H1 (cell line): ENCODE measurements around the gene DENND4A. TPM values are rescaled to one million over a fixed set of nuclear protein-coding genes. Genes with fewer than 3 reads are reported as not detected.

ENCODE experiments used
- CTCF ChIA-PET: fragments of 300-600 bp; sonication (Branson Sonifier 250); formaldehyde crosslinking; loops from one replicate; lab custom pipeline; 2021; ENCODE audit not compliant: partially characterized antibody; lab: Charles Lee
- POLR2A ChIA-PET: fragments of 300-600 bp; sonication (Branson Sonifier 250); formaldehyde crosslinking; loops from one replicate; lab custom pipeline; 2021; ENCODE audit warnings: inconsistent platforms; ENCODE audit not compliant: partially characterized antibody; lab: Charles Lee
- DNase-seq, 2 experiments: peaks; one replicate each; pipeline versions ENCODE4 v3.0.0 to v3.0.0-alpha.2; 2010 to 2022; ENCODE audit warnings: low spot score in 2 of 2, low read depth in 1 of 2, mixed read lengths in 1 of 2
- FAIRE-seq: peaks from 2 replicates; lab custom pipeline; 2011; peaks lifted over from hg19 to GRCh38; lab: Jason Lieb, UNC
- H2AFZ ChIP-seq: 2 replicates; pipeline ENCODE4 v1.8.1; 2012; ENCODE audit warnings: low read length, inconsistent platforms
- H2AK5ac ChIP-seq: 2 replicates; pipeline ENCODE4 v1.6.1; 2013; ENCODE audit warnings: low read depth, low read length
- H2BK120ac ChIP-seq: replicated peaks from 2 replicates; pipeline ENCODE3; 2013; ENCODE audit warnings: low read depth, low read length, inconsistent platforms
- H2BK12ac ChIP-seq: 2 replicates; pipeline ENCODE4 v1.6.1; 2013; ENCODE audit warnings: low read depth, low read length
- H2BK15ac ChIP-seq: 2 replicates; pipeline ENCODE4 v1.6.1; 2013; ENCODE audit warnings: low read length
- H2BK20ac ChIP-seq: 2 replicates; pipeline ENCODE4 v1.6.1; 2013; ENCODE audit warnings: low read length
- H2BK5ac ChIP-seq: 2 replicates; pipeline ENCODE4 v1.6.1; 2013; ENCODE audit warnings: low read depth, low read length
- H3K14ac ChIP-seq: 2 replicates; pipeline ENCODE4 v1.6.1; 2013; ENCODE audit warnings: inconsistent platforms; ENCODE audit not compliant: insufficient read length
- H3K18ac ChIP-seq: 2 replicates; pipeline ENCODE4 v1.6.1; 2013; ENCODE audit warnings: low read length; ENCODE audit errors: extremely low read depth
- H3K23ac ChIP-seq: 2 replicates; pipeline ENCODE4 v1.6.1; 2013; ENCODE audit warnings: inconsistent platforms; ENCODE audit not compliant: insufficient read length
- H3K23me2 ChIP-seq: 2 replicates; pipeline ENCODE4 v1.6.1; 2013; ENCODE audit warnings: low read depth, low read length
- H3K27ac ChIP-seq: 2 replicates; pipeline ENCODE4 v1.6.1; 2011; ENCODE audit warnings: low read depth, low read length, inconsistent platforms
- H3K27me3 ChIP-seq, 4 experiments: replicated peaks in 1 of 4; 1 replicate in 1 of 4; 2 replicates in 3 of 4; pipeline versions ENCODE4 v1.6.1 to v1.8.1; 2011 to 2013; ENCODE audit warnings: low read length in 3 of 4, mild to moderate bottlenecking in 3 of 4, inconsistent platforms in 2 of 4, mixed read lengths in 2 of 4, moderate library complexity in 1 of 4; ENCODE audit not compliant: control insufficient read depth in 3 of 4, insufficient read depth in 3 of 4; ENCODE audit errors: extremely low read depth in 1 of 4
- H3K36me3 ChIP-seq, 4 experiments: 2 replicates each; pipeline versions ENCODE4 v1.6.1 to v1.8.1; 2011 to 2013; ENCODE audit warnings: mild to moderate bottlenecking in 4 of 4, low read length in 3 of 4, moderate library complexity in 2 of 4, control low read depth in 1 of 4, inconsistent platforms in 1 of 4; ENCODE audit not compliant: insufficient read depth in 4 of 4, control insufficient read depth in 2 of 4
- H3K4ac ChIP-seq: replicated peaks from 2 replicates; pipeline ENCODE3; 2013; ENCODE audit warnings: low read length, low read depth, mixed read lengths, inconsistent platforms; ENCODE audit not compliant: insufficient read length
- H3K4me1 ChIP-seq, 4 experiments: replicated peaks in 1 of 4; 1 replicate in 1 of 4; 2 replicates in 3 of 4; pipeline versions ENCODE4 v1.6.1 to v1.8.1; 2011 to 2013; ENCODE audit warnings: low read length in 3 of 4, inconsistent platforms in 2 of 4, mixed read lengths in 1 of 4; ENCODE audit not compliant: insufficient read depth in 4 of 4, control insufficient read depth in 3 of 4
- H3K4me2 ChIP-seq, 2 experiments: 2 replicates each; pipeline versions ENCODE4 v1.6.1 to v1.8.1; 2011 to 2013; ENCODE audit warnings: low read depth in 2 of 2, low read length in 2 of 2, control low read depth in 1 of 2, inconsistent platforms in 1 of 2, mild to moderate bottlenecking in 1 of 2; ENCODE audit not compliant: insufficient read depth in 1 of 2
- H3K4me3 ChIP-seq, 4 experiments: fragments of 200-600, 300-600 bp in 1 of 4; sonication (generic), shearing (Covaris generic), sonication (Bioruptor Twin) in 1 of 4; 2 replicates each; pipeline versions ENCODE4 v1.5.1 to v1.8.1; 2011 to 2016; ENCODE audit warnings: low read length in 4 of 4, low read depth in 3 of 4, control low read depth in 2 of 4, inconsistent platforms in 2 of 4, mild to moderate bottlenecking in 2 of 4, mixed read lengths in 1 of 4, moderate library complexity in 1 of 4; ENCODE audit not compliant: insufficient read depth in 2 of 4; ENCODE audit errors: extremely low read depth in 1 of 4
- H3K56ac ChIP-seq: replicated peaks from 2 replicates; pipeline ENCODE3; 2013; ENCODE audit warnings: low read depth, mild to moderate bottlenecking, mixed read lengths, low read length, inconsistent platforms; ENCODE audit not compliant: insufficient read length
- H3K79me1 ChIP-seq: 2 replicates; pipeline ENCODE4 v1.6.1; 2013; ENCODE audit warnings: low read depth, low read length, control low read depth
- H3K79me2 ChIP-seq, 2 experiments: 2 replicates each; pipeline versions ENCODE4 v1.6.1 to v1.8.1; 2012 to 2013; ENCODE audit warnings: low read length in 2 of 2, mild to moderate bottlenecking in 2 of 2, inconsistent platforms in 1 of 2; ENCODE audit not compliant: insufficient read depth in 2 of 2, control insufficient read depth in 1 of 2
- H3K9ac ChIP-seq, 4 experiments: replicated peaks in 1 of 4; 1 replicate in 1 of 4; 2 replicates in 3 of 4; pipeline versions ENCODE4 v1.6.1 to v1.8.1; 2011 to 2013; ENCODE audit warnings: low read depth in 3 of 4, low read length in 3 of 4, control low read depth in 2 of 4, mild to moderate bottlenecking in 2 of 4, moderate library complexity in 2 of 4, inconsistent platforms in 1 of 4; ENCODE audit errors: extremely low read depth in 1 of 4
- H3K9me3 ChIP-seq, 2 experiments: 2 replicates each; pipeline versions ENCODE4 v1.6.1 to v1.8.1; 2012 to 2013; ENCODE audit warnings: mild to moderate bottlenecking in 2 of 2, moderate library complexity in 2 of 2, control low read depth in 1 of 2, inconsistent platforms in 1 of 2, low read depth in 1 of 2, low read length in 1 of 2, mixed read lengths in 1 of 2; ENCODE audit not compliant: insufficient read depth in 2 of 2
- H4K20me1 ChIP-seq, 2 experiments: replicated peaks in 1 of 2; 2 replicates each; pipeline versions ENCODE3 to v1.8.1; 2011 to 2013; ENCODE audit warnings: inconsistent platforms in 2 of 2, low read length in 2 of 2, mild to moderate bottlenecking in 1 of 2; ENCODE audit not compliant: insufficient read depth in 2 of 2, control insufficient read depth in 1 of 2
- H4K5ac ChIP-seq: 2 replicates; pipeline ENCODE4 v1.6.1; 2013; ENCODE audit warnings: low read length, low read depth, mixed read lengths, inconsistent platforms; ENCODE audit not compliant: insufficient read length
- H4K8ac ChIP-seq: 2 replicates; pipeline ENCODE4 v1.8.0; 2013; ENCODE audit warnings: mild to moderate bottlenecking, moderate library complexity, low read length, inconsistent platforms; ENCODE audit not compliant: insufficient read depth; ENCODE audit errors: extremely low read depth
- H4K91ac ChIP-seq: replicated peaks from 2 replicates; pipeline ENCODE3; 2013; ENCODE audit warnings: low read length, mixed read lengths, inconsistent platforms; ENCODE audit not compliant: insufficient read length
- BACH1 ChIP-seq: IDR thresholded peaks from 2 replicates; pipeline ENCODE4 v1.6.1; 2012; ENCODE audit warnings: low read length, improper control_type of control experiment
- CBX5 ChIP-seq: fragments of 300-800, 300-1000 bp; sonication (generic); IDR thresholded peaks from 2 replicates; pipeline ENCODE4 v1.7.1; 2016; ENCODE audit warnings: antibody characterized with exemption, low read length, low read depth
- CEBPB ChIP-seq: IDR thresholded peaks from 2 replicates; pipeline ENCODE4 v1.6.1; 2012; ENCODE audit warnings: low read depth, low read length
- FOSL1 ChIP-seq: IDR thresholded peaks from 2 replicates; pipeline ENCODE4 v1.6.1; 2011; ENCODE audit warnings: mild to moderate bottlenecking, low read depth, low read length, moderate library complexity; ENCODE audit not compliant: insufficient read depth
- HDAC6 ChIP-seq: IDR thresholded peaks from one replicate; pipeline ENCODE4 v1.7.1; 2012; ENCODE audit warnings: low read depth, mild to moderate bottlenecking, inconsistent platforms, low read length, moderate library complexity
- KDM1A ChIP-seq: fragments of 200-600, 300-600 bp; sonication (generic); IDR thresholded peaks from 2 replicates; pipeline ENCODE4 v1.7.1; 2016; ENCODE audit warnings: mild to moderate bottlenecking, low read length, borderline replicate concordance
- PHF8 ChIP-seq: fragments of 200-600 bp; sonication (generic); conservative IDR thresholded peaks from 2 replicates; pipeline ENCODE4 v1.7.1; 2012; ENCODE audit warnings: low read depth, mild to moderate bottlenecking, inconsistent platforms, low read length, moderate library complexity
- RFX5 ChIP-seq: IDR thresholded peaks from 2 replicates; pipeline ENCODE4 v1.6.1; 2011; ENCODE audit warnings: low read depth, low read length, improper control_type of control experiment, borderline replicate concordance
- SIRT6 ChIP-seq: IDR thresholded peaks from one replicate; pipeline ENCODE4 v1.7.1; 2012; ENCODE audit warnings: low read length, inconsistent platforms
- SP2 ChIP-seq: IDR thresholded peaks from 2 replicates; pipeline ENCODE4 v1.6.1; 2012; ENCODE audit warnings: mild to moderate bottlenecking, low read length, inconsistent platforms
- SP4 ChIP-seq: IDR thresholded peaks from 2 replicates; pipeline ENCODE4 v1.6.1; 2012; ENCODE audit warnings: low read length, inconsistent platforms
- TEAD4 ChIP-seq: IDR thresholded peaks from 2 replicates; pipeline ENCODE4 v1.6.1; 2012; ENCODE audit warnings: low read depth, low read length, inconsistent platforms, mixed read lengths
- WGBS, 2 experiments: shearing (Covaris generic) in 1 of 2; methylation state at CpG; one replicate each; pipeline versions ENCODE4 v1.1.6 to v1.1.7; 2013 to 2015; ENCODE audit warnings: low lambda C conversion rate in 2 of 2, mixed read lengths in 2 of 2, inconsistent platforms in 1 of 2, low coverage in 1 of 2, missing lambda C conversion rate in 1 of 2; ENCODE audit not compliant: insufficient replicate concordance in 2 of 2, insufficient coverage in 1 of 2, insufficient read length in 1 of 2; ENCODE audit errors: extremely low coverage in 1 of 2, missing lambda C conversion rate in 1 of 2; 5-methylcytosine and 5-hydroxymethylcytosine counted together
- polyA plus RNA-seq, 7 experiments: library from polyadenylated mRNA; depleted of rRNA in 3 of 7; stranded (reverse) in 5 of 7; unstranded in 2 of 7; fragments of >200 nt in 5 of 7; fragments of 200-250 nt in 2 of 7; gene quantifications; 1 replicate in 5 of 7; 2 replicates in 1 of 7; 4 replicates in 1 of 7; pipeline versions ENCODE4 v1.2.1 to v1.2.3, GENCODE V29; 2011 to 2013; ENCODE audit warnings: missing spikeins in 2 of 7, mixed read lengths in 2 of 7
- total RNA-seq: library from RNA; stranded (reverse); fragmentation: NEBNext Ultra II Directional; extraction: Animal tissue kit (Norgen Biotek cat#: 25700); gene quantifications from 2 replicates; pipeline ENCODE4 v1.2.1, GENCODE V29; 2021
- TF ChIP-seq, protein P1 (sequence below), 3 experiments: IDR thresholded peaks; 1 replicate in 2 of 3; 2 replicates in 1 of 3; pipeline versions ENCODE4 v1.5.1 to v1.6.1; 2011; ENCODE audit warnings: low read length in 3 of 3, mild to moderate bottlenecking in 3 of 3, inconsistent platforms in 2 of 3, low read depth in 1 of 3, moderate library complexity in 1 of 3; ENCODE audit not compliant: insufficient read depth in 1 of 3; ENCODE audit errors: control extremely low read depth in 1 of 3

Gene DENND4A
- total and polyA plus RNA-seq, 2 of the 8 experiments (the other 6 are each of a cell fraction or from before 2014, with no cell fraction given) = 1.3 to 4.7 TPM

- Histone ChIP-seq H4K5ac (no peak overlapping the region), H3K27ac (no peak overlapping the region), H3K36me3 (no peaks in the 10 kb centered on the region), H3K4me3 (no peak overlapping the region), H4K8ac (no peak overlapping the region), H3K4me2 (no peak overlapping the region), H2BK20ac (no peak overlapping the region), H3K14ac (no peak overlapping the region), H2AFZ (no peak overlapping the region), H3K27me3 (no peaks in the 10 kb centered on the region), H3K23ac (no peak overlapping the region), H3K9ac (no peak overlapping the region), H2AK5ac (no peak overlapping the region), H3K23me2 (no peaks in the 10 kb centered on the region), H3K4ac (no peak overlapping the region), H4K20me1 (no peaks in the 10 kb centered on the region), H2BK5ac (no peak overlapping the region), H4K91ac (no peak overlapping the region), H3K9me3 (no peaks in the 10 kb centered on the region), H3K4me1 (peaks cover 0 to 4% (median under 1%) of the 10 kb centered on the region in 4 experiments; a peak in 1 of 7 replicates), H2BK12ac (no peak overlapping the region), H3K18ac (no peak overlapping the region), H3K79me1 (no peaks in the 10 kb centered on the region), H2BK15ac (no peak overlapping the region), H3K79me2 (no peaks in the 10 kb centered on the region), H3K56ac (no peak overlapping the region), H2BK120ac (no peak overlapping the region)
- WGBS, 2 experiments = 93% methylated on average over 5 of the region's 5 CpGs; no CpG with 5 or more reads in 1 of the 2 experiments
- CTCF ChIA-PET = interaction anchor here (0.8 to 5.3 kb wide), 3 partner anchors 8 to 20 kb away, joined by 3 to 26 read pairs (median 3); partner anchors contain the start of gene INTS14
- POLR2A ChIA-PET = interaction anchor here (0.6 kb wide), 1 partner anchor 633 kb away, joined by 3 read pairs; no protein-coding TSS in a partner anchor
- no peak for FAIRE-seq
- no peak for DNase-seq
- no peak for TF ChIP-seq SP4
- TF ChIP-seq, protein P1, sequence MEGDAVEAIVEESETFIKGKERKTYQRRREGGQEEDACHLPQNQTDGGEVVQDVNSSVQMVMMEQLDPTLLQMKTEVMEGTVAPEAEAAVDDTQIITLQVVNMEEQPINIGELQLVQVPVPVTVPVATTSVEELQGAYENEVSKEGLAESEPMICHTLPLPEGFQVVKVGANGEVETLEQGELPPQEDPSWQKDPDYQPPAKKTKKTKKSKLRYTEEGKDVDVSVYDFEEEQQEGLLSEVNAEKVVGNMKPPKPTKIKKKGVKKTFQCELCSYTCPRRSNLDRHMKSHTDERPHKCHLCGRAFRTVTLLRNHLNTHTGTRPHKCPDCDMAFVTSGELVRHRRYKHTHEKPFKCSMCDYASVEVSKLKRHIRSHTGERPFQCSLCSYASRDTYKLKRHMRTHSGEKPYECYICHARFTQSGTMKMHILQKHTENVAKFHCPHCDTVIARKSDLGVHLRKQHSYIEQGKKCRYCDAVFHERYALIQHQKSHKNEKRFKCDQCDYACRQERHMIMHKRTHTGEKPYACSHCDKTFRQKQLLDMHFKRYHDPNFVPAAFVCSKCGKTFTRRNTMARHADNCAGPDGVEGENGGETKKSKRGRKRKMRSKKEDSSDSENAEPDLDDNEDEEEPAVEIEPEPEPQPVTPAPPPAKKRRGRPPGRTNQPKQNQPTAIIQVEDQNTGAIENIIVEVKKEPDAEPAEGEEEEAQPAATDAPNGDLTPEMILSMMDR (IDR thresholded peaks at IDR 0.05; ENCODE audit: control extremely low read depth in 1 of 3, insufficient read depth in 1 of 3, low read depth in 1 of 3, low read length in 3 of 3) = no peak
- no peak for TF ChIP-seq RFX5
- no peak for TF ChIP-seq SIRT6
- no peak for TF ChIP-seq FOSL1
- TF ChIP-seq BACH1 = no peak
- TF ChIP-seq HDAC6 = no peak
- no peak for TF ChIP-seq KDM1A
- TF ChIP-seq PHF8 = no peak
- TF ChIP-seq CEBPB = no peak
- TF ChIP-seq CBX5 = no peak
- TF ChIP-seq SP2 = no peak
- no peak for TF ChIP-seq TEAD4
Observed at GRCh38 chr15:65630760-65631159, 161.3 kb downstream of the DENND4A start.
